GM12878 (cell line): ENCODE measurements around the gene MAGIX. TPM values are rescaled to one million over a fixed set of nuclear protein-coding genes. Genes with fewer than 3 reads are reported as not detected.

ENCODE experiments used
- ATAC-seq: fragments of 200-7000 bp; cut with Tn5 transposase; 3 replicates; pipeline ENCODE4 v1.9.1; 2020; ENCODE audit warnings: mild to moderate bottlenecking, moderate library complexity
- BruUV-seq: library from RNA; stranded (reverse); fragments of 400-500 nt; replicated peaks from 2 replicates; lab custom pipeline; 2021; lab: Mats Ljungman, UMichigan
- CTCF ChIA-PET: fragments of 300-600 bp; sonication (Branson Sonifier 250); formaldehyde crosslinking; extraction: SDS; loops from one replicate; lab custom pipeline; 2021; ENCODE audit warnings: inconsistent platforms; lab: Yijun Ruan, JAX
- POLR2A ChIA-PET: fragments of 350-600 bp; formaldehyde crosslinking; extraction: SDS; loops from one replicate; lab custom pipeline; 2021; ENCODE audit warnings: inconsistent platforms; lab: Charles Lee
- RAD21 ChIA-PET: fragments of 300-600 bp; sonication (Branson Sonifier 250); formaldehyde crosslinking; loops from one replicate; lab custom pipeline; 2023; ENCODE audit warnings: antibody characterized with exemption; ENCODE audit not compliant: unreplicated experiment; lab: Charles Lee
- SMC1A ChIA-PET: fragments of 300-600 bp; sonication (Branson Sonifier 250); formaldehyde crosslinking; loops from one replicate; lab custom pipeline; 2023; ENCODE audit not compliant: unreplicated experiment, uncharacterized antibody; lab: Charles Lee
- DNase-seq: peaks from one replicate; pipeline ENCODE4 v3.0.0-alpha.2; 2011; ENCODE audit warnings: low read depth, low spot score
- FAIRE-seq: peaks from 3 replicates; lab custom pipeline; 2011; peaks lifted over from hg19 to GRCh38; lab: Jason Lieb, UNC
- H2AFZ ChIP-seq: 2 replicates; pipeline ENCODE4 v1.6.0; 2011; ENCODE audit warnings: low read depth, low read length, control low read depth; ENCODE audit not compliant: control insufficient read depth
- H3K27ac ChIP-seq: 2 replicates; pipeline ENCODE4 v1.5.1; 2011; ENCODE audit warnings: control low read depth; ENCODE audit not compliant: control insufficient read depth, insufficient read depth
- H3K27me3 ChIP-seq, 2 experiments: replicated peaks in 1 of 2; 2 replicates each; pipeline versions ENCODE4 v1.6.0 to v1.6.1; 2011; ENCODE audit warnings: low read length in 1 of 2; ENCODE audit not compliant: control insufficient read depth in 2 of 2, insufficient read depth in 2 of 2
- H3K36me3 ChIP-seq, 2 experiments: 2 replicates each; pipeline ENCODE4 v1.5.1; 2011; ENCODE audit warnings: low read length in 1 of 2; ENCODE audit not compliant: control insufficient read depth in 2 of 2, insufficient read depth in 2 of 2
- H3K4me1 ChIP-seq: 2 replicates; pipeline ENCODE4 v1.6.1; 2011; ENCODE audit warnings: mild to moderate bottlenecking, low read length, moderate library complexity, mixed read lengths; ENCODE audit not compliant: control insufficient read depth, insufficient read depth
- H3K4me2 ChIP-seq: 2 replicates; pipeline ENCODE4 v1.6.0; 2011; ENCODE audit warnings: control low read depth; ENCODE audit not compliant: control insufficient read depth, insufficient read depth
- H3K4me3 ChIP-seq: fragments of 200-600 bp; sonication (generic); 2 replicates; pipeline ENCODE4 v1.5.1; 2016
- H3K79me2 ChIP-seq: 2 replicates; pipeline ENCODE4 v1.6.0; 2011; ENCODE audit warnings: low read length; ENCODE audit not compliant: control insufficient read depth, insufficient read depth
- H3K9ac ChIP-seq: 2 replicates; pipeline ENCODE4 v1.8.0; 2011; ENCODE audit warnings: low read length, control low read depth, mixed read lengths; ENCODE audit not compliant: control insufficient read depth, insufficient read depth
- H3K9me3 ChIP-seq: replicated peaks from 3 replicates; pipeline ENCODE4 v1.5.1; 2011; ENCODE audit warnings: mild to moderate bottlenecking, low read length; ENCODE audit not compliant: control insufficient read depth, insufficient read depth
- H4K20me1 ChIP-seq: 2 replicates; pipeline ENCODE4 v1.6.0; 2011; ENCODE audit not compliant: control insufficient read depth, insufficient read depth
- BHLHE40 ChIP-seq, 2 experiments: fragments of 450-650 bp in 1 of 2; IDR thresholded peaks; 2 replicates each; pipeline ENCODE4 v1.6.1; 2011 to 2017; ENCODE audit warnings: low read depth in 2 of 2, borderline replicate concordance in 1 of 2, improper control_type of control experiment in 1 of 2, low read length in 1 of 2, mild to moderate bottlenecking in 1 of 2
- CEBPB ChIP-seq, 2 experiments: fragments of 150-350 bp in 1 of 2; IDR thresholded peaks; 2 replicates each; pipeline ENCODE4 v1.6.1; 2012 to 2014; ENCODE audit warnings: low read depth in 2 of 2, low read length in 2 of 2, borderline replicate concordance in 1 of 2, inconsistent platforms in 1 of 2
- HDAC2 ChIP-seq: fragments of 200-600 bp; sonication (generic); IDR thresholded peaks from 2 replicates; pipeline ENCODE4 v1.6.1; 2017
- HDAC6 ChIP-seq: fragments of 200-600 bp; sonication (generic); IDR thresholded peaks from one replicate; pipeline ENCODE4 v1.8.0; 2017; ENCODE audit warnings: antibody characterized with exemption; ENCODE audit not compliant: unreplicated experiment
- IRF5 ChIP-seq: fragments of 450-650 bp; IDR thresholded peaks from 2 replicates; pipeline ENCODE4 v1.6.1; 2017; ENCODE audit warnings: borderline replicate concordance
- KLF5 ChIP-seq: fragments of 450-650 bp; IDR thresholded peaks from 2 replicates; pipeline ENCODE4 v1.6.1; 2014; ENCODE audit warnings: mild to moderate bottlenecking; ENCODE audit not compliant: partially characterized antibody
- MAX ChIP-seq: IDR thresholded peaks from 2 replicates; pipeline ENCODE4 v1.6.1; 2012; ENCODE audit warnings: low read depth, low read length, improper control_type of control experiment
- MEF2A ChIP-seq: IDR thresholded peaks from 2 replicates; pipeline ENCODE4 v1.6.1; 2011; ENCODE audit warnings: low read depth, mild to moderate bottlenecking, low read length, moderate library complexity; ENCODE audit not compliant: insufficient read depth
- RFX5 ChIP-seq: IDR thresholded peaks from 2 replicates; pipeline ENCODE4 v1.6.1; 2011; ENCODE audit warnings: low read depth, low read length, improper control_type of control experiment
- SUZ12 ChIP-seq: fragments of 200-600 bp; sonication (generic); IDR thresholded peaks from one replicate; pipeline ENCODE4 v1.6.1; 2018; ENCODE audit warnings: antibody characterized with exemption, mild to moderate bottlenecking; ENCODE audit not compliant: unreplicated experiment
- YY1 ChIP-seq: IDR thresholded peaks from 2 replicates; pipeline ENCODE4 v1.6.1; 2011; ENCODE audit warnings: low read depth, mild to moderate bottlenecking, low read length
- ZNF384 ChIP-seq: IDR thresholded peaks from 2 replicates; pipeline ENCODE4 v1.6.1; 2012; ENCODE audit warnings: low read depth, mild to moderate bottlenecking, low read length, improper control_type of control experiment, borderline replicate concordance
- WGBS: methylation state at CpG from one replicate; pipeline ENCODE4 v1.1.6; 2016; ENCODE audit warnings: low lambda C conversion rate; ENCODE audit not compliant: insufficient replicate concordance, insufficient coverage; ENCODE audit errors: missing lambda C conversion rate; 5-methylcytosine and 5-hydroxymethylcytosine counted together
- in situ Hi-C: fragments of 300-500 bp; cut with MboI; formaldehyde crosslinking; loops from 9 replicates; pipeline ENCODE4 v1.14.3; 2018; ENCODE audit warnings: mixed read lengths
- intact Hi-C: fragments of 100-400 bp; cut with micrococcal nuclease; formaldehyde crosslinking; loops from one replicate; pipeline ENCODE4 v1.14.2; 2022; ENCODE audit not compliant: unreplicated experiment
- polyA plus RNA-seq, 11 experiments: library from polyadenylated mRNA; depleted of rRNA in 4 of 11; unstranded in 6 of 11; stranded (reverse) in 5 of 11; fragments of >200 nt; fragmentation: Nextera tagmentation in 4 of 11; fragmentation: Illumina TruSeq in 1 of 11; extraction: Ambion mirVana in 4 of 11; extraction: Trizol in 1 of 11; gene quantifications; 1 replicate in 1 of 11; 2 replicates in 10 of 11; pipeline versions ENCODE4 v1.2.1 to v1.2.3, GENCODE V29; 2011 to 2016; ENCODE audit warnings: inconsistent platforms in 2 of 11, missing spikeins in 2 of 11, low read depth in 1 of 11
- total RNA-seq, 4 experiments: library from RNA; depleted of rRNA in 3 of 4; stranded (reverse); fragments of >200 nt in 3 of 4; fragmentation: Illumina TruSeq in 1 of 4; extraction: Trizol in 1 of 4; gene quantifications; 2 replicates each; pipeline versions ENCODE4 v1.2.1 to v1.2.3, GENCODE V29; 2013 to 2021

MAGIX gene
- total and polyA plus RNA-seq, 10 of the 15 experiments (the other 5 are each of a cell fraction or from before 2014, with no cell fraction given) = 0.03 to 2.5 (median 0.82) TPM

- DNase-seq (no peak), FAIRE-seq (no peak), ATAC-seq (no peak)
- TF ChIP-seq MAX (no peak), SUZ12 (no peak), ZNF384 (no peak), YY1 (no peak), IRF5 (no peak), HDAC2 (no peak), MEF2A (no peak), CEBPB (IDR thresholded peaks at IDR 0.05; ENCODE audit: borderline replicate concordance in 1 of 2, low read depth in 2 of 2, low read length in 2 of 2) (no peak), KLF5 (no peak), HDAC6 (no peak), BHLHE40 (IDR thresholded peaks at IDR 0.05; ENCODE audit: borderline replicate concordance in 1 of 2, low read depth in 2 of 2, low read length in 1 of 2) (no peak), RFX5 (no peak)
- H3K4me2 ChIP-seq = no peak overlapping the region
- no peak overlapping the region for H3K27ac ChIP-seq
- intact Hi-C loops = no loop called here
- SMC1A ChIA-PET = no interaction called here
- H3K4me1 ChIP-seq = no peaks in the 10 kb centered on the region
- H3K27me3 ChIP-seq = no peaks in the 10 kb centered on the region
- CTCF ChIA-PET = no interaction called here
- no peak overlapping the region for H2AFZ ChIP-seq
- H3K4me3 ChIP-seq = no peak overlapping the region
- 0% methylated on average over 3 of the region's 4 CpGs for WGBS
- H3K9ac ChIP-seq = no peak overlapping the region
- no peaks in the 10 kb centered on the region for H4K20me1 ChIP-seq
- H3K36me3 ChIP-seq = no peaks in the 10 kb centered on the region
- RAD21 ChIA-PET = no interaction called here
- BruUV-seq = no TSS peak
- no peaks in the 10 kb centered on the region for H3K9me3 ChIP-seq
- in situ Hi-C loops = no loop called here
- no peaks in the 10 kb centered on the region for H3K79me2 ChIP-seq
- POLR2A ChIA-PET = interaction anchor here (0.6 kb wide), 1 partner anchor 12 kb away, joined by 6 read pairs; no protein-coding TSS in a partner anchor
Measured at GRCh38 chrX:49204709-49205108, 42.2 kb downstream of the MAGIX start.
